PC-3 (cell line): Measurements from ENCODE around the gene SYDE2.

Source experiments
- EZH2 ChIP-seq: fragments of 300-600 bp; sonication (generic); IDR thresholded peaks from one replicate; pipeline ENCODE4 v1.6.1; 2017; ENCODE audit warnings: antibody characterized with exemption, mild to moderate bottlenecking, low read length; ENCODE audit not compliant: unreplicated experiment
- EZH2phosphoT487 ChIP-seq: fragments of 300-600 bp; sonication (generic); IDR thresholded peaks from 2 replicates; pipeline ENCODE4 v1.6.1; 2018; ENCODE audit warnings: mild to moderate bottlenecking, antibody characterized with exemption, low read length, borderline replicate concordance
- TF ChIP-seq, protein P1 (sequence below): fragments of 300-600 bp; sonication (generic); conservative IDR thresholded peaks from 2 replicates; pipeline ENCODE4 v1.5.1; 2017; ENCODE audit warnings: antibody characterized with exemption, low read depth, mild to moderate bottlenecking, low read length

DNA sequence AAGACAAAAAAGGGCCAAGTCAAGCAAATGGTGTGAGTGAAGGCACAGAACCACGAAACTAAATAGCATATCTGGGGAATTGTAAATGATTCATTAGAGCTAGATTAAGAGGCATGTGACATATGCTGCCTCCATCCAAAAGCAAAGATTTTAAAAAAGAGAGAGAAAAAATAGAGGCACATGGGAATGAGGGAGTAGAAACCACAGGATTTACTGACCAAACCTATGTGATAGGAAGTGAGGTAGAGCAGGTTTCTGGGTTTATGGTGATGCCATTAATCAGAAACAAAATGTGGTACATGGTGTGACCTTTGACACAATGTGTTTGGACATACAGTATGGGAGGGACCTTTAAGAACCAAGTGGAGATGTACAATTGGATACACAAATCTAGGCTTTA is 45.1 kb upstream of the SYDE2 start:
- TF ChIP-seq, protein P1, sequence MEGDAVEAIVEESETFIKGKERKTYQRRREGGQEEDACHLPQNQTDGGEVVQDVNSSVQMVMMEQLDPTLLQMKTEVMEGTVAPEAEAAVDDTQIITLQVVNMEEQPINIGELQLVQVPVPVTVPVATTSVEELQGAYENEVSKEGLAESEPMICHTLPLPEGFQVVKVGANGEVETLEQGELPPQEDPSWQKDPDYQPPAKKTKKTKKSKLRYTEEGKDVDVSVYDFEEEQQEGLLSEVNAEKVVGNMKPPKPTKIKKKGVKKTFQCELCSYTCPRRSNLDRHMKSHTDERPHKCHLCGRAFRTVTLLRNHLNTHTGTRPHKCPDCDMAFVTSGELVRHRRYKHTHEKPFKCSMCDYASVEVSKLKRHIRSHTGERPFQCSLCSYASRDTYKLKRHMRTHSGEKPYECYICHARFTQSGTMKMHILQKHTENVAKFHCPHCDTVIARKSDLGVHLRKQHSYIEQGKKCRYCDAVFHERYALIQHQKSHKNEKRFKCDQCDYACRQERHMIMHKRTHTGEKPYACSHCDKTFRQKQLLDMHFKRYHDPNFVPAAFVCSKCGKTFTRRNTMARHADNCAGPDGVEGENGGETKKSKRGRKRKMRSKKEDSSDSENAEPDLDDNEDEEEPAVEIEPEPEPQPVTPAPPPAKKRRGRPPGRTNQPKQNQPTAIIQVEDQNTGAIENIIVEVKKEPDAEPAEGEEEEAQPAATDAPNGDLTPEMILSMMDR, result no peak
- no peak for TF ChIP-seq EZH2phosphoT487
- no peak for TF ChIP-seq EZH2
